H1 (cell line): Measurements from ENCODE around the gene TPP2.

ENCODE experiments used
- CTCF ChIP-seq, 3 experiments: IDR thresholded peaks; 1 replicate in 2 of 3; 2 replicates in 1 of 3; pipeline versions ENCODE4 v1.5.1 to v1.6.1; 2011; ENCODE audit warnings: low read length in 3 of 3, mild to moderate bottlenecking in 3 of 3, inconsistent platforms in 2 of 3, low read depth in 1 of 3, moderate library complexity in 1 of 3; ENCODE audit not compliant: insufficient read depth in 1 of 3; ENCODE audit errors: control extremely low read depth in 1 of 3
- GTF2F1 ChIP-seq: IDR thresholded peaks from 2 replicates; pipeline ENCODE4 v1.6.1; 2012; ENCODE audit warnings: low read depth, low read length, improper control_type of control experiment, borderline replicate concordance

GRCh38 chr13:102620516-102620915 lies 23.7 kb downstream of the TPP2 start:
- TF ChIP-seq GTF2F1 (no peak), CTCF (IDR thresholded peaks at IDR 0.05; ENCODE audit: control extremely low read depth in 1 of 3, insufficient read depth in 1 of 3, low read depth in 1 of 3, low read length in 3 of 3) (no peak)
